Activated CD8-positive, alpha-beta memory T cell treated with anti-CD3 and anti-CD28 coated beads, Interleukin-2, amount 50 U/mL, for 4 hours (primary cell): ENCODE data around the gene VPS26A.
A peak's percentile ranks its signal among the peaks of the same experiment; 100 is the strongest.

Experiments used
- DNase-seq: peaks from one replicate; pipeline ENCODE4 v3.0.0-alpha.2; 2020

The VPS26A gene

GRCh38 chr10:69123747-69124562 is at the start of gene VPS26A:
Gene VPS26A, plus strand, starts transcription at chr10:69124178. Its CDS starts 100 bp downstream, at chr10:69124278.
- peak; percentile 99 for DNase-seq

DNA sequence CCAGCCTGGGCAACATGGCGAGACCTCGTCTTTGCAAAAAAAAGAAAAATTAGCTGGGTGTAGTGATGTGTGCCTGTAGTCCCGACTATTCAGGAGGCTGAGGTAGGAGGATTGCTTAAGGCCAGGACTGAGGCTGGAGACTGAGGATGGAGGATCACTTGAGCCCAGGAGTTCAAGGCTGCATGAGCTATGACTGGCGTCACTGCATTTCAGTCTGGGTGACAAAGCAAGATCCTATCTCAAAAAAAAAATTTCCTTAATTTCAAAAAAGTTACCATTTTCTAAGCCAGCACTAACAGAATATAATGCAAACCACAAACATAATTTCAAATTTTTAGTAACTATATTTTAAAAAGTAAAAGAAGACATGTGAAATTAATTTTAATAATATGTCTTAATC is 49.4 kb upstream of the VPS26A start:
- DNase-seq: no peak

GRCh38 chr10:69075431-69075830 is 48.5 kb upstream of the VPS26A start:
- DNase-seq: no peak

- no peak for DNase-seq
Measured at GRCh38 chr10:69078311-69078710, 45.7 kb upstream of the VPS26A start.

DNA sequence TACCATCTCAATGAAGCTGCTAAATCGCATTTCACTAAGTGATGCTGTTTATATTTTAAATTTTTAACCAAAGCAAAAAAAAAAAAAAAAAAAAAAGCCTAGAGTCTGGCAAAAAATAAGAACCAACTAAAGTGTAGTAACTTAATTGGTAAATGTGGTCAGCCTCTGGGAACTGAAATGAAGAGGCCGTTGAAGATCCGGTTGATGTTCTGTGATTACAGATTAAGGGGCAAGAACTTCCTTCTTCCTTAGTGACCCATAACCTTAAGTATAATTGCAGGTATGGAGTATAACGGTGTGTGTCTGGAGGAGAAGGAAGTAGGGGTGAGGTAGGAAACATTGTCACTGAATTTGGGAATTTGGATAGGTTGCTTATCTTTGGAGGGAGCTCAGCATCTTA is 43.8 kb upstream of the VPS26A start:
- no peak for DNase-seq

DNA sequence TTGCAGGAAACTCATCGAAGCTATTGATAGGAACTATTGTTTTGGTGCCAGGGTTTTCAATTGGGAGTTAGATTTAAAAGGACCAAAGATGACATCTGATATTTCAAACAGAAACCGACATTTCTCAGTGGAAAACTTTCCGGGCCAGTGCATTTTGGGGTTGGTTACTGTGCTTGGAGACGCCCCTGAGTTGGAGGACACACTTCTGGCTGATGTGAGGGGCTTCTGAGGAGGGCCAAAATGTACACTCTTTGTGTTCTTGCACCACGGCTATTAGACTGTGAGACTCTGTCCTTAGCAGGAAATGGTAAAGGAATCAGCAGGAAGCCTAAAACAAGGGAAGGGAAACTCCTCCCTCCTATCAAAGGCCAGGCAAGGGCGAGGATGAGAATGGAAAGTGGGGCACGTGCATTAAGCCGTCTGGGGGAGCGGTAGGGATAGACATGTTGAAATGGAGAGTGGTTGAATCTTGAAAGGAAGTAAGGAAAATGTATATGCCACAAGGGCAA is 37.9 kb upstream of the VPS26A start:
- DNase-seq: no peak

- peak; percentile 72 for DNase-seq
Measured at GRCh38 chr10:69087590-69088470, 36.1 kb upstream of the VPS26A start, which contains the start of gene SRGN. Gene SRGN, plus strand, starts transcription at chr10:69088103. Its CDS starts 55 bp downstream, at chr10:69088158.

- DNase-seq: no peak
Measured at GRCh38 chr10:69088471-69088769, 35.6 kb upstream of the VPS26A start.

DNA sequence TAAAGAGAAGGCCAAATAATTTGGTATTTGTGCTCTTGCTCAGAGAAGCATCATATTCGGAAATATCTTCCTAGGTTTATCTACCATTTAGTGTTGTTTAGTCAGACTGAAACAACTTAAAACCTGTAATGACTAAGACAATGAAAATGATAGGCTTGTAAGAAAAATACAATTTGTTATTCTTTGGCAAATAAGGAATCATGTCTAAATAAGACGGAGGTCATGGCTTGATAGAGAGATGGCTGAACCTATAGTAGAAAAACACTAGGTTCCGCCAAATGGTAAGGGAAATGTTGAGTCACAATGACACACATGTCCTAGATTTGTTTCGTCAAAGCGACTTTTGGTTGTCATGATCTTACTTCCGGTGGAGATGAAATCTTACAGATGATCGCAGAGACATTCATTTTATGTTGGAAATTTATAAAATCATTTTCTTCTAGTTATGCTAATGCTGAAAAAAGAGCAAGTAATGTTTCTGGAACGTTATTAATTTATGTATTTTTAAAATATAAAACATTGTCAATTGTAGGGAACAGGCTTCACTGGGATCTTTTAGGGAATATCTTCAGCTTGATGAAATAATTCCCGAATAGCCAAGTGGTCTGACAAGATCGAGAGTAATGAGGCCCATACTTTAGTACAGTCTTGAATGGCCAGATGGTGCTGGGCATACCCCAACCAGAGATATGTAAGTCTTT is 35.0 kb upstream of the VPS26A start:
- DNase-seq: no peak

- peak; percentile 68 for DNase-seq
Measured at GRCh38 chr10:69089638-69090599, 34.1 kb upstream of the VPS26A start.

GRCh38 chr10:69090685-69091084 is 33.3 kb upstream of the VPS26A start:
- DNase-seq: no peak

- no peak for DNase-seq
Measured at GRCh38 chr10:69091143-69091651, 32.8 kb upstream of the VPS26A start.

- peak; percentile 78 for DNase-seq
Measured at GRCh38 chr10:69092959-69093850, 30.8 kb upstream of the VPS26A start.

DNA sequence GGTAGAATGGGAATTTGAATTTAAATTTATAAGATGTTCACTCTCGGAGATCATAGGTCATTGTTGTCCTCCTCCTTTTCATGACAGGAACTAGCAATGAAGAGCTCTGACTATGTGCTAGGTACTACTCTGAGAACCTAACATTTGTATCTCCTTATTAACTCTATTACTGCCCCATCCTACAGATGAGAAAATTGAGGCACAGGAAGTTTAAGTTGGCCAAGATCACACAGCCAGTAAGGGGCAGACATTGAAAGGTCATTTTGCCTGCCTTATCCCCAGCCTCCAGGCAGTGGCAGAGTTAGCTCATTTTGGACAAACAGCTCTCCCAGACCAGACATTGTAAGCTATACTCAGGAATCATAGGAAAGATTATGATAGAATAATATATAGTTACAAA is 30.0 kb upstream of the VPS26A start:
- DNase-seq: no peak

DNA sequence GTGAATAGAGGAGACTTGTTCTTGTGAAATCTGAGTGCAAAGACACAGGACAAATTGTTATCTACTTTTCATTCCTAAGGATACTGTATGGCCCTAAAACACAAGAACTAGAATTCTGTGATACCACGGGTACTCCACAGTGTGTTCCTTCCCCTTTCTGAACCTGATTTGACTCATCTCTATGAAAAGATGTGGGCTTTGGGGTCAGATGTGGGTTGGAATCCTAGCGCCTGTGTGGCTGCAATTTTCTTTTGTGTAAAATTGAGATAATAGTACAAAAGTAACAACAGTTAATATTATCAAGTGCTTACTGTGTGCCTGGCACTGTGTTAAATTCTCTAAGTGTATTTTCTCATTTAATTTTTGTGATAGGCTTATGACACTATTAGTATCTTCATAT is 27.9 kb upstream of the VPS26A start:
- no peak for DNase-seq

DNA sequence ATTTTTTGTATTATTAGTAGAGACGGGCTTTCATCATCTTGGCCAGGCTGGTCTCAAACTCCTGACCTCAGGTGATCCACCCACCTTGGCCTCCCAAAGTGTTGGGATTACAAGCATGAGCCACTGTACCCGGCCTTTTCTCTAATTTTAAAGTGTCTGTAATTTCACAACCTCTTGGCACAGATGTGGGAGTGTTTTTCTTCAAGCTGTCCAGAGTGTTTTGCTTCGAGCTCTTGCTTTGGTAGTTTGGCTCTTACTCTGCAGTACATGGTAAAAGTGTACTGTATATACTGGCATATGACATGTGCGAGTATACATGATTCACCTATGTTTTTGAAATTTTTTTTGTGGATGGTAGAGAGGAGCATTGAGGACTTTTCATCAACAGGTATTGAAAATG is 26.2 kb upstream of the VPS26A start:
- no peak for DNase-seq

DNA sequence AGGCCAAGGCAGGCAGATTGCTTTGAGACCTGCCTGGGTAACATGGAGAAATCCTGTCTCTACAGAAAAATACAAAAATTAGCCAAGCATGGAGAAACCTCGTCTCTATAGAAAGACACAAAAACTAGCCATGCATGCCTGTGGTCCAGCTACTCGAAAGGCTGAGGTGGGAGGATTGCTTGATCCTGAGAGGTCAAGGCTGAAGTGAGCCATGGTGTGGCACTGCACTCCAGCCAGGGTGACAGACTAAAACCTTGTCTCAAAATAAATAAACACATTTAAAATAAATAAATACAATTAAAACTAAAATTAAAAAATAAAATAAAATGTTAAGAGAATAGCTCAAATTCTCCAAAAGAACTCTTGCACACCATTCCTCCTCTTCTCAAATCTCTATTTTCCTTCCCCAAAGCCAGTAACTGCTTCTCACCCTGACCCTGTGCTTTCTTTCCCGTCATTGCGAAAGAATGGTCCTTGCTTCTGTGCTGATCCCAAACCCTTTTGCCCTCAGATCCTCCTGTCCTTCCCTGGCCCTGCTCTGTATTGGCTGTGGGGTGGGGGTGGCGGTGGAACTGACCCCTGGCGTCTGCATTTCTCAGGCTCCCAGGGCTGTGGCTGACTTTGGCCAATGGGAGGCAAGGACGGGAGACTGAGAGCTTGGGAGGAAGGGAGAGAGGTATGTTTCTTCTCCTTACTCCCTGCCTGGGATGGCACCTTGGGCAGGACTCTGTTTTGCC is 23.7 kb upstream of the VPS26A start:
- DNase-seq: no peak

- DNase-seq: peak; percentile 32
Measured at GRCh38 chr10:69101451-69102095, 22.4 kb upstream of the VPS26A start.

- DNase-seq: no peak
Measured at GRCh38 chr10:69102440-69102839, 21.5 kb upstream of the VPS26A start.
